Transverse colon (tissue), 4 donors: Measurements from ENCODE around the gene FGF7. TPM values are rescaled to one million over a fixed set of nuclear protein-coding genes. Genes with fewer than 3 reads are reported as not detected.

Source experiments
- DNase-seq: peaks from one replicate; pipeline ENCODE4 v3.0.0-alpha.2; 2019
- H3K27ac ChIP-seq, 4 donors: fragments of 200-600 bp; sonication (generic); 2 replicates each; pipeline ENCODE4 v1.5.1; 2016 to 2018; ENCODE audit warnings: inconsistent platforms in 4 of 4
- H3K27me3 ChIP-seq: fragments of 200-600 bp; sonication (generic); 2 replicates; pipeline ENCODE4 v1.5.1; 2017; ENCODE audit warnings: inconsistent platforms
- H3K36me3 ChIP-seq, 4 donors: fragments of 200-600 bp; sonication (generic); 2 replicates each; pipeline ENCODE4 v1.5.1; 2017 to 2019; ENCODE audit warnings: inconsistent platforms in 4 of 4
- H3K4me1 ChIP-seq, 4 donors: fragments of 200-600 bp; sonication (generic); 2 replicates each; pipeline ENCODE4 v1.5.1; 2017 to 2020; ENCODE audit warnings: inconsistent platforms in 4 of 4
- H3K4me3 ChIP-seq, 4 donors: fragments of 200-600 bp; sonication (generic); 1 replicate in 1 of 4; 2 replicates in 3 of 4; pipeline versions ENCODE4 v1.5.1 to v1.6.1; 2017 to 2019; ENCODE audit warnings: inconsistent platforms in 4 of 4
- H3K9me3 ChIP-seq, 2 donors: fragments of 200-600 bp; sonication (generic); 2 replicates each; pipeline ENCODE4 v1.5.1; 2017 to 2019; ENCODE audit warnings: inconsistent platforms in 2 of 2
- CTCF ChIP-seq, 5 experiments: fragments of 200-600 bp in 3 of 5; fragments of 450-650 bp in 2 of 5; sonication (generic) in 3 of 5; IDR thresholded peaks; 1 replicate in 2 of 5; 2 replicates in 3 of 5; pipeline ENCODE4 v1.5.1; 2016 to 2017; ENCODE audit warnings: antibody characterized with exemption in 5 of 5, inconsistent platforms in 3 of 5, mild to moderate bottlenecking in 2 of 5, moderate library complexity in 1 of 5
- EP300 ChIP-seq: sonication (generic); formaldehyde crosslinking; IDR thresholded peaks from one replicate; pipeline ENCODE4 v1.6.1; 2017; ENCODE audit warnings: antibody characterized with exemption, low read depth
- POLR2A ChIP-seq: fragments of 450-650 bp; IDR thresholded peaks from one replicate; pipeline ENCODE4 v1.6.1; 2016; ENCODE audit warnings: antibody characterized with exemption, mild to moderate bottlenecking, moderate library complexity
- POLR2AphosphoS5 ChIP-seq, 3 donors: sonication (generic); formaldehyde crosslinking; IDR thresholded peaks; one replicate each; pipeline ENCODE4 v1.6.1; 2016; ENCODE audit warnings: antibody characterized with exemption in 3 of 3
- WGBS, 2 donors: methylation state at CpG; one replicate each; pipeline ENCODE4 v1.1.5; 2018; ENCODE audit warnings: low coverage in 1 of 2; 5-methylcytosine and 5-hydroxymethylcytosine counted together
- in situ Hi-C, 4 donors: fragments of 200-750 bp; cut with MboI; loops; one replicate each; pipeline versions ENCODE4 v1.15.0 to v1.15.1; 2017; ENCODE audit warnings: low sequenced_read_pairs in 3 of 4, low pct_ligation_motif_present in 1 of 4, low pct_unique_long_range_greater_than_20kb in 1 of 4
- intact Hi-C: fragments of 100-400 bp; cut with DNase I; formaldehyde crosslinking; loops from one replicate; pipeline ENCODE4 v1.15.1; 2023; ENCODE audit warnings: low total_unique reads
- total RNA-seq, 4 donors: library from RNA; depleted of rRNA; stranded (reverse); fragments of >200 nt; gene quantifications; one replicate each; pipeline ENCODE4 v1.1.0, GENCODE V29; 2016

Gene FGF7
- total RNA-seq, 4 donors from 2014 or later: 11.2 to 18.6 (median 17.9) TPM

GRCh38 chr15:49452595-49452994, 29.6 kb downstream of the FGF7 start:
- H3K27ac ChIP-seq: no peak overlapping the region
- in situ Hi-C loops: no loop called here
- H3K27me3 ChIP-seq: no peaks in the 10 kb centered on the region
- H3K9me3 ChIP-seq: no peaks in the 10 kb centered on the region
- WGBS, 2 donors: 50 to 64% methylated on average over 1 of the region's 1 CpG
- H3K4me1 ChIP-seq: peaks cover 0 to 10% (median 1%) of the 10 kb centered on the region in 4 donors
- DNase-seq: no peak
- intact Hi-C loops: no loop called here
- TF ChIP-seq EP300 (no peak), POLR2A (no peak), POLR2AphosphoS5 (IDR thresholded peaks at IDR 0.05) (no peak), CTCF (IDR thresholded peaks at IDR 0.05) (no peak)
- H3K4me3 ChIP-seq: no peak overlapping the region
- no peaks in the 10 kb centered on the region for H3K36me3 ChIP-seq

- Histone ChIP-seq H3K9me3 (no peaks in the 10 kb centered on the region), H3K27me3 (no peaks in the 10 kb centered on the region), H3K36me3 (no peaks in the 10 kb centered on the region), H3K4me3 (no peak overlapping the region), H3K27ac (peak overlapping the region in 2 of 4 donors; percentile 46), H3K4me1 (peaks cover 0 to 19% (median 0%) of the 10 kb centered on the region in 4 donors)
- intact Hi-C loops: no loop called here
- TF ChIP-seq POLR2AphosphoS5 (IDR thresholded peaks at IDR 0.05) (peak in 1 of 3 donors; percentile 33), CTCF (IDR thresholded peaks at IDR 0.05) (no peak)
- no peak for DNase-seq
- in situ Hi-C loops: no loop called here
Measured at GRCh38 chr15:49456166-49456565, 33.1 kb downstream of the FGF7 start.

GRCh38 chr15:49458145-49458544, 35.1 kb downstream of the FGF7 start:
- Histone ChIP-seq H3K27ac (peak overlapping the region in 3 of 4 donors; percentile 24 to 46 (median 36)), H3K9me3 (no peaks in the 10 kb centered on the region), H3K36me3 (no peaks in the 10 kb centered on the region), H3K27me3 (no peaks in the 10 kb centered on the region), H3K4me3 (no peak overlapping the region), H3K4me1 (peaks cover 0 to 27% (median 0%) of the 10 kb centered on the region in 4 donors)
- no peak for TF ChIP-seq EP300
- no peak for TF ChIP-seq CTCF (IDR thresholded peaks at IDR 0.05)
- no peak for TF ChIP-seq POLR2AphosphoS5 (IDR thresholded peaks at IDR 0.05)
- TF ChIP-seq POLR2A: no peak
- intact Hi-C loops: no loop called here
- WGBS, 2 donors: 18% methylated on average over 2 of the region's 2 CpGs
- DNase-seq: no peak
- in situ Hi-C loops: no loop called here

- H3K9me3 ChIP-seq: no peaks in the 10 kb centered on the region
- H3K4me3 ChIP-seq: no peak overlapping the region
- peak overlapping the region in 2 of 4 donors; percentile 41 to 46 for H3K27ac ChIP-seq
- TF ChIP-seq EP300 (no peak), CTCF (IDR thresholded peaks at IDR 0.05) (no peak), POLR2A (no peak), POLR2AphosphoS5 (IDR thresholded peaks at IDR 0.05) (no peak)
- in situ Hi-C loops: no loop called here
- no peaks in the 10 kb centered on the region for H3K27me3 ChIP-seq
- H3K36me3 ChIP-seq: no peaks in the 10 kb centered on the region
- WGBS, 2 donors: 76 to 77% methylated on average over 2 of the region's 2 CpGs
- intact Hi-C loops: no loop called here
- DNase-seq: no peak
- peaks cover 0 to 29% (median 0%) of the 10 kb centered on the region in 4 donors for H3K4me1 ChIP-seq
Measured at GRCh38 chr15:49460411-49460941, 37.4 kb downstream of the FGF7 start.
